ENCODE results near the gene S1PR2.

S1PR2 gene

GRCh38 chr19:10256970-10257615, 26.0 kb upstream of the S1PR2 start:
- TF ChIP-seq CTCF (IDR thresholded peaks at IDR 0.05), result no peak
- Mint-ChIP-seq H3K4me1 (peaks cover 16% of the 10 kb centered on the region), H3K36me3 (ENCODE audit: low read depth) (peaks cover 38% of the 10 kb centered on the region), H3K4me3 (no peak overlapping the region), H3K9me3 (no peaks in the 10 kb centered on the region), H3K27me3 (ENCODE audit: low read depth, poor library complexity) (peaks cover 7% of the 10 kb centered on the region), H3K27ac (peak overlapping the region; percentile 96)
- no peak for DNase-seq

- H3K27ac Mint-ChIP-seq, result no peak overlapping the region
- DNase-seq, result no peak
- no peak overlapping the region for H3K4me3 Mint-ChIP-seq
- H3K27me3 Mint-ChIP-seq (ENCODE audit: low read depth, poor library complexity), result peaks cover 4% of the 10 kb centered on the region
- no peak for TF ChIP-seq CTCF (IDR thresholded peaks at IDR 0.05)
- no peaks in the 10 kb centered on the region for H3K9me3 Mint-ChIP-seq
- peaks cover 21% of the 10 kb centered on the region for H3K4me1 Mint-ChIP-seq
- H3K36me3 Mint-ChIP-seq (ENCODE audit: low read depth), result peaks cover 38% of the 10 kb centered on the region
Observed at GRCh38 chr19:10256551-10256950, 25.4 kb upstream of the S1PR2 start.

GRCh38 chr19:10255358-10255757, 24.2 kb upstream of the S1PR2 start:
- no peak overlapping the region for H3K4me3 Mint-ChIP-seq
- H3K36me3 Mint-ChIP-seq (ENCODE audit: low read depth), result peaks cover 38% of the 10 kb centered on the region
- no peak overlapping the region for H3K27ac Mint-ChIP-seq
- no peak for TF ChIP-seq CTCF (IDR thresholded peaks at IDR 0.05)
- H3K4me1 Mint-ChIP-seq, result peaks cover 22% of the 10 kb centered on the region
- DNase-seq, result no peak
- H3K27me3 Mint-ChIP-seq (ENCODE audit: low read depth, poor library complexity), result peaks cover 4% of the 10 kb centered on the region
- H3K9me3 Mint-ChIP-seq, result no peaks in the 10 kb centered on the region

- Mint-ChIP-seq H3K9me3 (no peaks in the 10 kb centered on the region), H3K27me3 (ENCODE audit: low read depth, poor library complexity) (peaks cover 4% of the 10 kb centered on the region), H3K36me3 (ENCODE audit: low read depth) (peaks cover 38% of the 10 kb centered on the region), H3K4me3 (peak overlapping the region; percentile 72), H3K4me1 (peaks cover 22% of the 10 kb centered on the region), H3K27ac (no peak overlapping the region)
- no peak for DNase-seq
- TF ChIP-seq CTCF (IDR thresholded peaks at IDR 0.05), result no peak
Observed at GRCh38 chr19:10254244-10254643, 23.1 kb upstream of the S1PR2 start.

- H3K4me3 Mint-ChIP-seq, result peak overlapping the region; percentile 98
- peaks cover 22% of the 10 kb centered on the region for H3K4me1 Mint-ChIP-seq
- H3K36me3 Mint-ChIP-seq (ENCODE audit: low read depth), result peaks cover 32% of the 10 kb centered on the region
- H3K27ac Mint-ChIP-seq, result no peak overlapping the region
- DNase-seq, result no peak
- TF ChIP-seq CTCF (IDR thresholded peaks at IDR 0.05), result no peak
- H3K27me3 Mint-ChIP-seq (ENCODE audit: low read depth, poor library complexity), result peaks cover 4% of the 10 kb centered on the region
- H3K9me3 Mint-ChIP-seq, result no peaks in the 10 kb centered on the region
Observed at GRCh38 chr19:10252707-10253106, 21.6 kb upstream of the S1PR2 start.

Measured in nephron progenitor cell (in vitro differentiated cells).